ENCODE results near the gene YIPF5. TPM values are rescaled to one million over a fixed set of nuclear protein-coding genes. Genes with fewer than 3 reads are reported as not detected.

Gene YIPF5
- total RNA-seq, 2 donors from 2014 or later, result 34.4 to 58.6 TPM

DNA sequence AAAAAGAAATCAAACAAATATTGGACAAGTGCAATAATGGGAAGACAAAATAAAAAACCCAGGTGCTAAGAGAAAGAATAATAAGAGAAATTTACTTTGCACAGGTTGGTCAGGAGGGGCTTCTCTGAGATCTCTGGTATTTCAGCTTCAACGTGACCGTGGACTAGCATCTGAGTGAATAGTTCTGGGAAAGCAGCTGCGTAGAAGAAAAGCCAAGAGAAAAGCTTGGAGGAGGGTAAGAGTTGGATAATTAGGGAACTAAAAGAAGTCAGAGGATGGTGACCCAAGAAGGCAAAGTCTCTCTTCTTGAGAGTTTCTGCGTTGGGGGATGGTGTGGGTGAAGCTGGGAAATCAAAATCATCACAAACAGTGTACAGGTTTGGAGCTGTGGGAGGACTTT lies 41.6 kb downstream of the YIPF5 start:
- Mint-ChIP-seq H3K4me1 (ENCODE audit: low read depth in 2 of 2) (no peaks in the 10 kb centered on the region), H3K36me3 (no peaks in the 10 kb centered on the region), H3K27ac (no peak overlapping the region), H3K4me3 (no peak overlapping the region), H3K9me3 (no peaks in the 10 kb centered on the region), H3K27me3 (peaks cover 7 to 18% of the 10 kb centered on the region in 2 donors)
- DNase-seq (ENCODE audit: low spot score), result no peak
- no peak for ATAC-seq

DNA sequence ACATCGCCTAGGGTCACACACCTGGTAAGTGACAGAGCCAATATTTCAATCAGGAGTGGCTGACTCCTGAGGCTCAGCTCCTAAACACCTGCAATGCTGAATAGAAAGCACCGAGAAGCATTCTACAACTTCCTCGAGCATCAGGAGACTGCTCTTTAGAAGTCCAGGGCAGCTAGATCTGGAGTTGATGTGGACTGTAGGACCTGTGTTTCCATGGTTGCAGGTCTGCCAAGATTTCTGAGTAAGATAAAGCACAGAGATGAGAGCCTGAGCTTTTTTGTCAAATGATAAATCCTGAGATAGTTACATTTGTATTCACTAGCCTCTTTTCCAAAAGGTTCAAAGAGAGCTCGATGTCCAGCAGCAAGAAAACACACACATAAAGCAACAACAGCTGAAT lies 43.8 kb downstream of the YIPF5 start:
- ATAC-seq, result no peak
- no peak for DNase-seq (ENCODE audit: low spot score)
- H3K4me3 Mint-ChIP-seq, result no peak overlapping the region
- H3K27me3 Mint-ChIP-seq, result peaks cover 5 to 17% of the 10 kb centered on the region in 2 donors
- H3K27ac Mint-ChIP-seq, result no peak overlapping the region
- H3K9me3 Mint-ChIP-seq, result no peaks in the 10 kb centered on the region
- no peaks in the 10 kb centered on the region for H3K36me3 Mint-ChIP-seq
- no peaks in the 10 kb centered on the region for H3K4me1 Mint-ChIP-seq (ENCODE audit: low read depth in 2 of 2)

DNA sequence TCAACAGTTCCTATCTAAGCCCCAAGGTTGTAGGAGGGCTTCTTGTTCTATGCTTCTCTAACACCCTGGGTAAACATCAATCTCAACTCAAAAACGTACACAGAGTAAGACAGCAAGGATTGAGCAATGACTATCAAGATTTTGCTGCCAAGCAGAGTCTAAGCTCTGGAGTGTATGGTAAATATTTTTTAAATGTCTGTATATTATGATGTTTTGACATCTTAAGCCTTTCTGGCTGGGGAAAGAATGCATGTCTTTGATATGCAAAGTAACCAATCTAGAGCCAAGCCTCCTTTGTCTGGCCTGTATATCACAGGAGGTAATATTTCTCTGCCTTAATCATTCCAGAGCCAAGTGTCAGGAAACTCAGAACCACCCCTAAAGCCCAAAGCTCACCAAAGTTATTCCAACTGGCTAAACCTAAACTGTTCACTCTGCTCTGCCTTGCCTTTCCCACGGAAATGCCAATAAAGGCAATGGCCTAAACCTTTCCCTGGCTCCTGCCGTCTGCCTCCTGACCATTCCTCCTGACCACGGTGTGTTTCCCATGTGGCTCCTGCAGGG lies 45.2 kb downstream of the YIPF5 start:
- ATAC-seq (no peak), DNase-seq (ENCODE audit: low spot score) (no peak)
- peaks cover 8 to 21% of the 10 kb centered on the region in 2 donors for H3K27me3 Mint-ChIP-seq
- no peak overlapping the region for H3K4me3 Mint-ChIP-seq
- no peaks in the 10 kb centered on the region for H3K4me1 Mint-ChIP-seq (ENCODE audit: low read depth in 2 of 2)
- no peaks in the 10 kb centered on the region for H3K36me3 Mint-ChIP-seq
- no peak overlapping the region for H3K27ac Mint-ChIP-seq
- H3K9me3 Mint-ChIP-seq, result no peaks in the 10 kb centered on the region

DNA sequence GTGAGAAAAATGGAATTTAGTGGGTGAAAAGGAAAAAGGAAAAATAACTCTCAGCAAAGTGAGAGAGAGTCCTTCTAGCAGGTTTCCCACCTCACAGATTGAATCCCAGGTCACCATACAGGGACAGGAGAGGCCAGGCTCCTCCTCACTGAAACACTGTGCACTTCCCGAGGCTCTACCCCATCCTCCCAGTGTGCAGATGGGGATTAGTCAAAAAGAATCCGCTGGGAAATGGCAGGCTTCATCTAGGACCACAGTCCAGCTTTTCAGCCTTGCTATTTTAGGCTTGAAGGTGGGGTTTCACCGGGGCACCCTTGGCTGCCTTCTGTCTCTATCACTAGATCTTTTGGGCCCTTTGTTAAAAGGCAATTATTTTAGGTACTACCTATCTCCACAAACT lies 47.8 kb downstream of the YIPF5 start:
- ATAC-seq, result no peak
- Mint-ChIP-seq H3K27ac (no peak overlapping the region), H3K27me3 (peaks cover 11 to 15% of the 10 kb centered on the region in 2 donors), H3K4me3 (no peak overlapping the region), H3K9me3 (no peaks in the 10 kb centered on the region), H3K36me3 (no peaks in the 10 kb centered on the region), H3K4me1 (ENCODE audit: low read depth in 2 of 2) (no peaks in the 10 kb centered on the region)
- no peak for DNase-seq (ENCODE audit: low spot score)

DNA sequence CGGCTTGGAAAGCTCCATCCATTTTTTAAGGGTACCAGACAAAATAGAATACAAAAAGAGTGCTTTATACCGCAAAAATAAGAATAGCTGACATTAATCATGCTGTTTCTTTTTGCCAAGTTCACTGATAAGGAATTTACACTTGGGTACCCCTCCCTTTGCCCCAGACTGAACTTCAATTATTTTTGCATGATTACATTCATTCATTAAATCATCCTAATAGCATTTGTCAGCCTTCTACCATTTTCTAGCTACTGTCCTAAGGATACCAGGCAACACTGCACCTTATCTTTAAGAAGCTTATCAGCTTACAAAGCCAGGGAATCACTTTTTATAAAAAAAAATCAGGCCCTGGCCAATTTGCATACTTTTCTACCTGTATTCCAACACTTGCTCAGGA lies 48.4 kb downstream of the YIPF5 start:
- Mint-ChIP-seq H3K4me1 (ENCODE audit: low read depth in 2 of 2) (no peaks in the 10 kb centered on the region), H3K9me3 (no peaks in the 10 kb centered on the region), H3K27me3 (peaks cover 11 to 18% of the 10 kb centered on the region in 2 donors)

DNA sequence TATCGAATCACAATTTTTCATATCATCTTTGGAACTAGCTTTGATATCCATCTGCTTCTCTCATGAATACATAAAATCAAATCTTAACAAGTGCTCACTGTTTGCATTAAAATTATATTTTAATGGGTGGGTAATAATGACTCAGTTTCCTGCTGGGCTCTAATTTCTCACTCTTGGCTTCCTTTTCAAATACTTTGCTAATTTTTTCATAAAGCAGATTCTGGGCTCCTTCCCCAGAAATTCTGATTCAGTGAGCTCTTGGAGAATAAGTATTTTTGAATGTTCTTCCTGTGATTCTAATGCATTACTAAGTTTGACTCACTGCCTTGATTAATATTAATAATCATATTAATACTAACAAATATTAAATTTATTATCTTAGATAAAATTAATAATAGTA lies 48.9 kb downstream of the YIPF5 start:
- H3K4me3 Mint-ChIP-seq, result no peak overlapping the region
- H3K4me1 Mint-ChIP-seq (ENCODE audit: low read depth in 2 of 2), result no peaks in the 10 kb centered on the region
- ATAC-seq (no peak), DNase-seq (ENCODE audit: low spot score) (no peak)
- H3K36me3 Mint-ChIP-seq, result no peaks in the 10 kb centered on the region
- H3K9me3 Mint-ChIP-seq, result no peaks in the 10 kb centered on the region
- no peak overlapping the region for H3K27ac Mint-ChIP-seq
- peaks cover 11 to 20% of the 10 kb centered on the region in 2 donors for H3K27me3 Mint-ChIP-seq

More for the DNA sequence above, 48.4 kb downstream of the YIPF5 start:
- DNase-seq (ENCODE audit: low spot score) (no peak), ATAC-seq (no peak)
- Mint-ChIP-seq H3K27ac (no peak overlapping the region), H3K36me3 (no peaks in the 10 kb centered on the region), H3K4me3 (no peak overlapping the region)

DNA sequence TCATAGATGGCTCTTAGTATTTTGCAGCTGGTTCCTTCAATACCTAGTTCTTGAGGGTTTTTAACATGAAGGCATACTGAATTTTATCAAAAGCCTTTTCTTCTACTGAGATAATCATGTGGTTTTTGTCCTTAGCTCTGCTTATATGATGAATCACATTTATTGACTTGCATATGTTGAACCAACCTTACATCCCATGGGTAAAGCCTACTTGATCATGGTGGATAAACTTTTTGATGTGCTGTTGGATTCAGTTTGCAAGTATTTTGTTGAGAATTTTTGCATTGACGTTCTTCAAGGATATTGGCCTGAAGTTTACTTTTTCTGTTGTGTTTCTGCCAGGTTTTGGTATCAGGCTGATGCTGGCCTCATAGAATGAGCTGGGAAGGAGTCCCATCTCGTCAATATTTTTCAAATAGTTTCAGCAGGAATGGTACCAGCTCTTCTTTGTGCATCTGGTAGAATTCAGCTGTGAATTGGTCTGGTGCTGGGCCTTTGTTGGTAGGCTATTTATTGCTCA lies 49.7 kb downstream of the YIPF5 start:
- Mint-ChIP-seq H3K36me3 (no peaks in the 10 kb centered on the region), H3K4me3 (no peak overlapping the region), H3K9me3 (no peaks in the 10 kb centered on the region), H3K27ac (no peak overlapping the region), H3K27me3 (peaks cover 11 to 20% of the 10 kb centered on the region in 2 donors), H3K4me1 (ENCODE audit: low read depth in 2 of 2) (no peaks in the 10 kb centered on the region)
- ATAC-seq (no peak), DNase-seq (ENCODE audit: low spot score) (no peak)

DNA sequence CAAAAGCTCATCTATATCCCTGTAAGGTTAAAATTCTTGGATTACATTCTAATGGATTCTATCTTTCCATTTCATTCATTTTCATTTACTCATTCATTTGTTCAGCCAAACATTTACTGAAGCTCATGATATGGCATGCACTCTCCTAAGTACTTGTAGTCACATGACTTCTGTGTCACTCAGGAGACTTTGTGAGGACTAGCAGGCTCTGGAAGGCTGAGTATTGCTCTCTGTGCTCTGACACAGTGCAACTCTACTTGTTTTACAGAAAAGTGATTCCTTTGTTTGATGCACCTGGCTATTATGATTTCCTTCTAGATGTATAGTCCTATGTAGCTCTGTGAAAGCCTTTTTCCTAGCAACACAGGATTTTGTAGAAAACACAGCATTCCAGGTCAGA lies 53.0 kb downstream of the YIPF5 start:
- H3K9me3 Mint-ChIP-seq, result no peaks in the 10 kb centered on the region
- ATAC-seq (no peak), DNase-seq (ENCODE audit: low spot score) (no peak)
- peaks cover 15 to 25% of the 10 kb centered on the region in 2 donors for H3K27me3 Mint-ChIP-seq
- no peak overlapping the region for H3K4me3 Mint-ChIP-seq
- H3K36me3 Mint-ChIP-seq, result no peaks in the 10 kb centered on the region
- no peak overlapping the region for H3K27ac Mint-ChIP-seq
- no peaks in the 10 kb centered on the region for H3K4me1 Mint-ChIP-seq (ENCODE audit: low read depth in 2 of 2)

DNA sequence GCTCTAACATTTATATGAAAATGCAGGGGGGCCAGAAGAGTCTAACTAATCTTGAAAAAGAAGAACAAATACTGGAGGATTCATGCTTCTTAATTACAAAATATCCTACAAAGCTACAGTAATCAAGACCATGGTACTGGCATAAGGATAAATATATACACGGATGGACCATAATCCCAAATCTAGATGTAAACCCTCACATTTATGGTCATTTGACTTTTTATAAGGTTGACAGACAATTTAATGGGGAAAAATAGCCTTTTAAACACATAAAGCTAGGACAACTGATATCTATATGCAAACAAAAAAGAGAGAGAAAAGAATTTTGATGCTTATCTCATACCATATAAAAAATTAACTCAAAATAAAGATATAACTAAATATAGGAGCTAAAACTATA lies 55.9 kb downstream of the YIPF5 start:
- Mint-ChIP-seq H3K27ac (no peak overlapping the region), H3K27me3 (peaks cover 27 to 33% of the 10 kb centered on the region in 2 donors), H3K4me3 (no peak overlapping the region), H3K9me3 (no peaks in the 10 kb centered on the region), H3K4me1 (ENCODE audit: low read depth in 2 of 2) (no peaks in the 10 kb centered on the region), H3K36me3 (peaks cover 5% of the 10 kb centered on the region)
- ATAC-seq, result no peak
- no peak for DNase-seq (ENCODE audit: low spot score)

Other genes starting within 250 kb of the YIPF5 start
- not detected for gene KCTD16, start 214 bp upstream of the YIPF5 start, total RNA-seq